ENCODE measurements around the gene IL13RA1.

GRCh38 chrX:118755633-118756032 lies 28.2 kb downstream of the IL13RA1 start:
- no peak for TF ChIP-seq CTCF (IDR thresholded peaks at IDR 0.05; ENCODE audit: low read length)
- TF ChIP-seq EZH2phosphoT487 (IDR thresholded peaks at IDR 0.05; ENCODE audit: low read length): no peak
- no peak for TF ChIP-seq EZH2 (optimal IDR thresholded peaks at IDR 0.05; ENCODE audit: low read depth, low read length)
